Measurements from ENCODE around the gene LMO1.

Gene LMO1

GRCh38 chr11:8263769-8264410, at the start of gene LMO1:
TSS of gene LMO1 (minus strand) at chr11:8263878. CDS start at chr11:8263362, 516 bp downstream.
- peak; percentile 90 for DNase-seq (ENCODE audit: low spot score)

GRCh38 chr11:8312986-8313385, 49.3 kb upstream of the LMO1 start:
- DNase-seq (ENCODE audit: low spot score) = no peak

- no peak for DNase-seq (ENCODE audit: low spot score)
Measured at GRCh38 chr11:8311366-8311765, 47.7 kb upstream of the LMO1 start.

GRCh38 chr11:8310743-8311298, 47.1 kb upstream of the LMO1 start:
- no peak for DNase-seq (ENCODE audit: low spot score)

GRCh38 chr11:8309862-8310261, 46.2 kb upstream of the LMO1 start:
- no peak for DNase-seq (ENCODE audit: low spot score)

GRCh38 chr11:8309311-8309710, 45.6 kb upstream of the LMO1 start:
- DNase-seq (ENCODE audit: low spot score) = no peak

GRCh38 chr11:8307601-8308000, 43.9 kb upstream of the LMO1 start:
- no peak for DNase-seq (ENCODE audit: low spot score)

- no peak for DNase-seq (ENCODE audit: low spot score)
Measured at GRCh38 chr11:8301622-8302021, 37.9 kb upstream of the LMO1 start.

GRCh38 chr11:8298801-8299786, 35.4 kb upstream of the LMO1 start:
- no peak for DNase-seq (ENCODE audit: low spot score)

- DNase-seq (ENCODE audit: low spot score) = no peak
Measured at GRCh38 chr11:8297781-8298440, 34.2 kb upstream of the LMO1 start.

GRCh38 chr11:8296872-8297271, 33.2 kb upstream of the LMO1 start:
- DNase-seq (ENCODE audit: low spot score) = no peak

- no peak for DNase-seq (ENCODE audit: low spot score)
Measured at GRCh38 chr11:8296038-8296649, 32.5 kb upstream of the LMO1 start.

GRCh38 chr11:8294251-8294935, 30.7 kb upstream of the LMO1 start:
- no peak for DNase-seq (ENCODE audit: low spot score)

GRCh38 chr11:8293171-8293570, 29.5 kb upstream of the LMO1 start:
- DNase-seq (ENCODE audit: low spot score) = no peak

- no peak for DNase-seq (ENCODE audit: low spot score)
Measured at GRCh38 chr11:8292351-8292750, 28.7 kb upstream of the LMO1 start.

GRCh38 chr11:8291421-8292350, 28.0 kb upstream of the LMO1 start:
- no peak for DNase-seq (ENCODE audit: low spot score)

GRCh38 chr11:8290081-8290810, 26.6 kb upstream of the LMO1 start:
- no peak for DNase-seq (ENCODE audit: low spot score)

GRCh38 chr11:8289492-8289918, 25.8 kb upstream of the LMO1 start:
- DNase-seq (ENCODE audit: low spot score) = no peak

- no peak for DNase-seq (ENCODE audit: low spot score)
Measured at GRCh38 chr11:8288824-8289491, 25.3 kb upstream of the LMO1 start.
